Tibial nerve (tissue), 4 donors: ENCODE data around the gene PKNOX1.
"Not testable (repeated sequence)": the region's sequence is repeated elsewhere in the genome, so short reads cannot be mapped to it uniquely, and the experiment has no call there.

ENCODE experiments used
- EP300 ChIP-seq, 2 donors: sonication (generic); formaldehyde crosslinking; IDR thresholded peaks; one replicate each; pipeline ENCODE4 v1.6.1; 2017; ENCODE audit warnings: antibody characterized with exemption in 2 of 2, mild to moderate bottlenecking in 1 of 2
- POLR2A ChIP-seq, 2 donors: fragments of 450-650 bp; IDR thresholded peaks; one replicate each; pipeline ENCODE4 v1.6.1; 2017; ENCODE audit warnings: antibody characterized with exemption in 2 of 2, mild to moderate bottlenecking in 2 of 2, moderate library complexity in 2 of 2
- TF ChIP-seq, protein P1 (sequence below), 5 experiments: fragments of 200-600 bp in 3 of 5; fragments of 450-650 bp in 2 of 5; sonication (generic) in 3 of 5; IDR thresholded peaks; one replicate each; pipeline ENCODE4 v1.5.1; 2016 to 2019; ENCODE audit warnings: antibody characterized with exemption in 5 of 5, mild to moderate bottlenecking in 3 of 5, moderate library complexity in 2 of 5

DNA sequence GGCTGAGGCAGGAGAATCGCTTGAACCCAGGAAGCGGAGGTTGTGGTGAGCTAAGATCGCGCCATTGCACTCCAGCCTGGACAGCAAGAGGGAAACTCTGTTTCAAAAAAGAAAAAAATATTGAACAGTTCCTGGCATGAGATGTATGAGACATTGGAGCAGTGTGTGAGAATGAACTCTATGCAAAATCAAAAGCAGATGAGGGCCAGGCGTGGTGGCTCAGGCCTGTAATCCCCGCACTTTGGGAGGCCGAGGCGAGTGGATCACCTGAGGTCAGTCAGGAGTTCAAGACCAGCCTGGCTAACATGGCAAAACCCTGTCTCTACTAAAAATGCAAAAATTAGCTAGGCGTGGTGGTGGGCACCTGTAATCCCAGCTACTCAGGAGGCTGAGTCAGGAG, 6.7 kb upstream of the PKNOX1 start:
- TF ChIP-seq, protein P1, sequence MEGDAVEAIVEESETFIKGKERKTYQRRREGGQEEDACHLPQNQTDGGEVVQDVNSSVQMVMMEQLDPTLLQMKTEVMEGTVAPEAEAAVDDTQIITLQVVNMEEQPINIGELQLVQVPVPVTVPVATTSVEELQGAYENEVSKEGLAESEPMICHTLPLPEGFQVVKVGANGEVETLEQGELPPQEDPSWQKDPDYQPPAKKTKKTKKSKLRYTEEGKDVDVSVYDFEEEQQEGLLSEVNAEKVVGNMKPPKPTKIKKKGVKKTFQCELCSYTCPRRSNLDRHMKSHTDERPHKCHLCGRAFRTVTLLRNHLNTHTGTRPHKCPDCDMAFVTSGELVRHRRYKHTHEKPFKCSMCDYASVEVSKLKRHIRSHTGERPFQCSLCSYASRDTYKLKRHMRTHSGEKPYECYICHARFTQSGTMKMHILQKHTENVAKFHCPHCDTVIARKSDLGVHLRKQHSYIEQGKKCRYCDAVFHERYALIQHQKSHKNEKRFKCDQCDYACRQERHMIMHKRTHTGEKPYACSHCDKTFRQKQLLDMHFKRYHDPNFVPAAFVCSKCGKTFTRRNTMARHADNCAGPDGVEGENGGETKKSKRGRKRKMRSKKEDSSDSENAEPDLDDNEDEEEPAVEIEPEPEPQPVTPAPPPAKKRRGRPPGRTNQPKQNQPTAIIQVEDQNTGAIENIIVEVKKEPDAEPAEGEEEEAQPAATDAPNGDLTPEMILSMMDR (IDR thresholded peaks at IDR 0.05) = not testable (repeated sequence)
- not testable (repeated sequence) for TF ChIP-seq POLR2A, EP300 (IDR thresholded peaks at IDR 0.05)
